ENCODE results near the gene FBXO3.
A peak's percentile ranks its signal among the peaks of the same experiment; 100 is the strongest.

Gene FBXO3

DNA sequence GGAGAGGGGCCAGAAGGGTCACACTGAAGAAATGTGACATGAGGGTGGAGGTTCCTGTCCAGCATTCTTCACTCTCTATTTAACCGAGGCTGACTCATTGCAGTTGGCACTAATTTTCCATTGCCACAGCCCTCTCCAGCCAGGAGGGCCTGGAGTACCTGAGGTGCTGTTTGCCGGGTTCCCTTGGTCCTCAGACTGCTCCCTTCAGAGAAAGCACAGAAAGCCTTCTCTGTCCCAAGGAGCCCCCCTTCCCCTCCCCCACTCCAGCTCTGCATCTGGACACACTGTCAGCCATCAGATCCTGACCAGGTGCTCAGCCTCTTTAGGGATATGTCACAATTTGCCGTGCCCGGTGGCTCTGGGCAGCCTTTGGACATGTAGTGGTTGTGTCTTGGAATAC lies 70.5 kb downstream of the FBXO3 start:
- H3K4me1 ChIP-seq (ENCODE audit: low read depth, poor library complexity, severe bottlenecking), result peaks cover 39% of the 10 kb centered on the region
- no peak overlapping the region for H3K4me2 ChIP-seq
- H3K36me3 ChIP-seq (ENCODE audit: insufficient read depth), result no peaks in the 10 kb centered on the region
- TF ChIP-seq CTCF (conservative IDR thresholded peaks at IDR 0.05; ENCODE audit: low read depth, low read length), result no peak
- H4K20me1 ChIP-seq (ENCODE audit: insufficient read depth), result no peaks in the 10 kb centered on the region
- no peak overlapping the region for H2AFZ ChIP-seq (ENCODE audit: low read depth)
- H3K79me2 ChIP-seq (ENCODE audit: insufficient read depth, low read depth), result no peaks in the 10 kb centered on the region
- H3K9ac ChIP-seq, result no peak overlapping the region
- H3K27me3 ChIP-seq (ENCODE audit: insufficient read depth, low read depth), result no peaks in the 10 kb centered on the region
- no peak overlapping the region for H3K27ac ChIP-seq
- no peak overlapping the region for H3K4me3 ChIP-seq (IDR thresholded peaks at IDR 0.05; ENCODE audit: insufficient read depth, low read depth, low read length)

DNA sequence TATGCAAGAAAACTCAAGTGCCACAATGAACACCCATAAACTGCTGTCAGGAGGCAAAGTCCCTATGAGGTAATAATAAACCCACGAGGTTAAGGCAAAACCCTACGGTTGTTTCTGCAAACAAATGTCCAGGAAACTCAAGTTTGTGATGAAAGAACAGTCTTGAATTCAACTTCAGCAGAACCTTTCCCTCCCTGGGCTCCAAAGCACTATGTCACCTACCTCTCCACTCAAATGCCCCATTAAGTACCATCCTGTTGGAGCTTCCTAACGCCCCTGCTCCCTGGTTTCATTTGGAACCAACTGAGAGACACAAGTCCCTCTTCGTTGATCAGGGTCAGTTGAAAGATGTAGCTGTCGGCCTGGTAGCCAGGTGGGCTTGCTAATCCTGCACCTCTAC lies 71.1 kb downstream of the FBXO3 start:
- H3K4me1 ChIP-seq (ENCODE audit: low read depth, poor library complexity, severe bottlenecking), result peaks cover 34% of the 10 kb centered on the region
- H3K27me3 ChIP-seq (ENCODE audit: insufficient read depth, low read depth), result no peaks in the 10 kb centered on the region
- no peak overlapping the region for H3K4me3 ChIP-seq (IDR thresholded peaks at IDR 0.05; ENCODE audit: insufficient read depth, low read depth, low read length)
- H3K79me2 ChIP-seq (ENCODE audit: insufficient read depth, low read depth), result no peaks in the 10 kb centered on the region
- H2AFZ ChIP-seq (ENCODE audit: low read depth), result no peak overlapping the region
- TF ChIP-seq CTCF (conservative IDR thresholded peaks at IDR 0.05; ENCODE audit: low read depth, low read length), result no peak
- no peaks in the 10 kb centered on the region for H4K20me1 ChIP-seq (ENCODE audit: insufficient read depth)
- no peak overlapping the region for H3K9ac ChIP-seq
- H3K27ac ChIP-seq, result no peak overlapping the region
- no peaks in the 10 kb centered on the region for H3K36me3 ChIP-seq (ENCODE audit: insufficient read depth)
- H3K4me2 ChIP-seq, result no peak overlapping the region

DNA sequence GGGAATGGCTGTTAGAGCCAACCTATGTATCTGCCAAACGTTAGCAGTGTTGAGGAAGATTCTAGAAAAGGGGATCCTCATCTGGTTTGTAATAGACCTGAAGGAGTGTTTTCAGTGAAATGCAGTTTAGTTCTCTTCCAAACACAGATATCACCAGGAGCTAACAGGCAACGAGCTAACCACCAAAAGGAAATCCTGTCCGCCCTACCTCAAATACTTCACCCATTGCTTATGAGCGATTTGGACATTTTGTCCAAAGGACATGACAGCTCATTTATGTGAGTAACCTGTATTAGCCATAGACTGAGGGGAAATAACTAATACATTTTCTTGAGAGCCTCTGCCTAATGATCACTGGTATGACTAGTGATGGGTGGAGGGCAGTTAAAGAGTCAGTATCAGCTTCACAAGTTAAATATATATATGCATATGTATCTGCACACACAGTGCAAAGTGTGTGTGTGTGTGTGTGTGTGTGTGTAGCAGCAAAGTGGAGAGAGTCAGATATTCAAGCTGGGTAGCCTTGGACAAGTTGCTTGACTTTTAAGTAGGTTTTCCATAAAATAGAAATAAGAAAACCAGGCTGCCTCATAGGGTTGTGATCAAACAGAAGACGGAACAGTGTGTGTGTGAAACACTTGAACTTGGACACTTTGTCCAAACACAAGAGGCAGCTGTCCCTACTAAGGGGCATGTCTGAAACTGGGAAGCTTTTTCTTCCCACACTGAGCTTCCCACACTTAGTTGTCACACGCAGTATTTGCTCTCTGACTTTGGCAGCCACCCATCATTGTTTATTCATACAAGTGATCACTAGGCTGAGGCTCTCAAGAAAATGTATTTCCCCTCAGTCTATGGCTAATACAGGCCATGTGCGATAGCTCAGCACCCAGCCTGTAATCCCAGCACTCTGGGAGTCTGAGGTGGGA lies 72.8 kb downstream of the FBXO3 start:
- no peak overlapping the region for H3K9ac ChIP-seq
- H3K4me1 ChIP-seq (ENCODE audit: low read depth, poor library complexity, severe bottlenecking), result peaks cover 25% of the 10 kb centered on the region
- no peaks in the 10 kb centered on the region for H3K36me3 ChIP-seq (ENCODE audit: insufficient read depth)
- H3K27me3 ChIP-seq (ENCODE audit: insufficient read depth, low read depth), result no peaks in the 10 kb centered on the region
- no peak for TF ChIP-seq CTCF (conservative IDR thresholded peaks at IDR 0.05; ENCODE audit: low read depth, low read length)
- peak overlapping the region; percentile 88 for H3K4me2 ChIP-seq
- H2AFZ ChIP-seq (ENCODE audit: low read depth), result peak overlapping the region; percentile 53; the same call in 1 of the 2 replicates
- H3K79me2 ChIP-seq (ENCODE audit: insufficient read depth, low read depth), result no peaks in the 10 kb centered on the region
- no peaks in the 10 kb centered on the region for H4K20me1 ChIP-seq (ENCODE audit: insufficient read depth)
- no peak overlapping the region for H3K4me3 ChIP-seq (IDR thresholded peaks at IDR 0.05; ENCODE audit: insufficient read depth, low read depth, low read length)
- peak overlapping the region; percentile 14; the same call in 1 of the 2 replicates for H3K27ac ChIP-seq

DNA sequence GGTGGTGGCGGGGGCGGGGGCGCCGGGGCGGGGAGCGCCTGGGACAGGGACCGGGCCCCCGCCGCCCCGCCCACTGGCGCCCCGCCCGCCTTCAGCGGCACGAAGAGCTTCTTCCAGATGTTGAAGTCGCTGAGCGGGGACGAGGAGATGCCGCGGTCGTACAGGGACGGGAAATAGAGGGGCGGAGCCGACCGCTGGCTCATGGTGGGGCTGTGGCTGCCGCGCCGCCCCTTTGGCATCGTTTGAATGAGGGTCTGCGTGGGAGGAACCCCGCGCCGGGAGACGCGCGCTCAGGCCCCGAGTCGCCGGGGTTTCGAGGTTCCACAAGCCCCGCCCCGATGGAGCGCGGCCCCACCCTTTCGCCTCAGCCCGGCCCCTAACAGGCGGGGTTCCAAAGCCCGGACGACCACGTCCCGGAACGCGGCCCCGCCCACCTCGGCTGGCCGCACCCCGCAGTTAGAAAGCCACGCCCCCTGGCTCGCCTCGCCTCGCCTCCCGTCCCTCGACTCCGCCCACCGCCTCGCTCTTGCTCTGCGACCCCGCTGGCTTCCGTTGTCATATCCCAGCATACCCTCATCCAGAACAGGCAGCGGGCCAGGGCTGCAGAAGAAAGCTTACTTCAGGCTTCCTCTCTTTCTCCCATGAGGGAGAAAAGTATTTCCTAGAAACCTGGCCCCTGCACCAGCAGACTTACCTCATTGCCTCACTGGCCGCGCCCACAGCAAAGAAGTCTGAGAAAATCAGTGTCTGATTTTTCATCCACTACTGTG lies 73.6 kb downstream of the FBXO3 start, which contains the start of gene C11orf91:
Gene C11orf91 (minus strand): TSS at position 325 of the 770 bp plus-strand sequence. CDS start 86 bp downstream, at position 239.
- H3K27ac ChIP-seq, result peak within 1 kb of the TSS; percentile 14; the same call in 1 of the 2 replicates
- H4K20me1 ChIP-seq (ENCODE audit: insufficient read depth), result no peaks in the 10 kb centered on the region
- peak within 1 kb of the TSS; percentile 53; the same call in 1 of the 2 replicates for H2AFZ ChIP-seq (ENCODE audit: low read depth)
- peak within 1 kb of the TSS; percentile 88 for H3K4me2 ChIP-seq
- H3K27me3 ChIP-seq (ENCODE audit: insufficient read depth, low read depth), result no peaks in the 10 kb centered on the region
- no peaks in the 10 kb centered on the region for H3K36me3 ChIP-seq (ENCODE audit: insufficient read depth)
- H3K79me2 ChIP-seq (ENCODE audit: insufficient read depth, low read depth), result no peaks in the 10 kb centered on the region
- peaks cover 22% of the 10 kb centered on the region for H3K4me1 ChIP-seq (ENCODE audit: low read depth, poor library complexity, severe bottlenecking)
- no peak within 1 kb of the TSS for H3K4me3 ChIP-seq (IDR thresholded peaks at IDR 0.05; ENCODE audit: insufficient read depth, low read depth, low read length)
- TF ChIP-seq CTCF (conservative IDR thresholded peaks at IDR 0.05; ENCODE audit: low read depth, low read length), result no peak
- peak within 1 kb of the TSS; percentile 7; the same call in 1 of the 2 replicates for H3K9ac ChIP-seq
